ENCODE data around the gene SMYD3.
A peak's percentile ranks its signal among the peaks of the same experiment; 100 is the strongest.

The SMYD3 gene

GRCh38 chr1:246114369-246114768, 392.7 kb downstream of the SMYD3 start:
- H3K4me3 ChIP-seq (ENCODE audit: low read depth, low read length): no peak overlapping the region
- no peak for DNase-seq (ENCODE audit: low read depth)
- TF ChIP-seq CTCF (conservative IDR thresholded peaks at IDR 0.05; ENCODE audit: low read depth, low read length): no peak

GRCh38 chr1:246113555-246114095, 393.5 kb downstream of the SMYD3 start:
- no peak for TF ChIP-seq CTCF (conservative IDR thresholded peaks at IDR 0.05; ENCODE audit: low read depth, low read length)
- peak; percentile 53 for DNase-seq (ENCODE audit: low read depth)
- no peak overlapping the region for H3K4me3 ChIP-seq (ENCODE audit: low read depth, low read length)

GRCh38 chr1:246111570-246111969, 395.5 kb downstream of the SMYD3 start:
- no peak for DNase-seq (ENCODE audit: low read depth)
- no peak overlapping the region for H3K4me3 ChIP-seq (ENCODE audit: low read depth, low read length)
- TF ChIP-seq CTCF (conservative IDR thresholded peaks at IDR 0.05; ENCODE audit: low read depth, low read length): no peak

GRCh38 chr1:246110343-246111219, 396.5 kb downstream of the SMYD3 start:
- TF ChIP-seq CTCF (conservative IDR thresholded peaks at IDR 0.05; ENCODE audit: low read depth, low read length): no peak
- no peak overlapping the region for H3K4me3 ChIP-seq (ENCODE audit: low read depth, low read length)
- peak; percentile 89 for DNase-seq (ENCODE audit: low read depth)

GRCh38 chr1:246108278-246108925, 398.7 kb downstream of the SMYD3 start:
- H3K4me3 ChIP-seq (ENCODE audit: low read depth, low read length): no peak overlapping the region
- no peak for TF ChIP-seq CTCF (conservative IDR thresholded peaks at IDR 0.05; ENCODE audit: low read depth, low read length)
- DNase-seq (ENCODE audit: low read depth): peak; percentile 16

- no peak overlapping the region for H3K4me3 ChIP-seq (ENCODE audit: low read depth, low read length)
- peak; percentile 13 for DNase-seq (ENCODE audit: low read depth)
Measured at GRCh38 chr1:246107516-246108277, 399.4 kb downstream of the SMYD3 start.

More at GRCh38 chr1:246107516-246108277, 399.4 kb downstream of the SMYD3 start:
- no peak for TF ChIP-seq CTCF (conservative IDR thresholded peaks at IDR 0.05; ENCODE audit: low read depth, low read length)
